Uterus (tissue), 4 donors: ENCODE results near the gene RTF1. TPM values are rescaled to one million over a fixed set of nuclear protein-coding genes. Genes with fewer than 3 reads are reported as not detected.
"Not testable (repeated sequence)": the region's sequence is repeated elsewhere in the genome, so short reads cannot be mapped to it uniquely, and the experiment has no call there.

Experiments used
- DNase-seq, 2 donors: peaks; one replicate each; pipeline ENCODE4 v3.0.0-alpha.2; 2019 to 2020
- H3K27ac ChIP-seq, 2 donors: fragments of 200-600 bp; sonication (generic); 1 replicate in 1 of 2; 2 replicates in 1 of 2; pipeline ENCODE4 v1.5.1; 2016 to 2018
- H3K27me3 ChIP-seq, 2 donors: fragments of 200-600 bp; sonication (generic); one replicate each; pipeline ENCODE4 v1.5.1; 2018 to 2019; ENCODE audit warnings: control low read depth in 1 of 2
- H3K36me3 ChIP-seq, 2 donors: fragments of 200-600 bp; sonication (generic); one replicate each; pipeline ENCODE4 v1.5.1; 2019; ENCODE audit warnings: control low read depth in 1 of 2
- H3K4me1 ChIP-seq, 2 donors: fragments of 200-600 bp; sonication (generic); one replicate each; pipeline ENCODE4 v1.5.1; 2018 to 2019; ENCODE audit warnings: control low read depth in 1 of 2
- H3K4me3 ChIP-seq, 2 donors: fragments of 200-600 bp; sonication (generic); 1 replicate in 1 of 2; 2 replicates in 1 of 2; pipeline ENCODE4 v1.5.1; 2018 to 2019; ENCODE audit warnings: mild to moderate bottlenecking in 1 of 2
- H3K9me3 ChIP-seq, 2 donors: fragments of 200-600 bp; sonication (generic); one replicate each; pipeline ENCODE4 v1.5.1; 2019; ENCODE audit warnings: control low read depth in 1 of 2
- POLR2A ChIP-seq, 2 donors: fragments of 450-650 bp; IDR thresholded peaks; one replicate each; pipeline ENCODE4 v1.6.1; 2016; ENCODE audit warnings: antibody characterized with exemption in 2 of 2, mild to moderate bottlenecking in 1 of 2, moderate library complexity in 1 of 2
- intact Hi-C: fragments of 100-400 bp; cut with DNase I; formaldehyde crosslinking; loops from one replicate; pipeline ENCODE4 v1.15.1; 2023; ENCODE audit warnings: low total_unique reads
- total RNA-seq, 4 donors: library from RNA; depleted of rRNA in 3 of 4; stranded (reverse); fragments of >200 nt in 3 of 4; gene quantifications; one replicate each; pipeline versions ENCODE4 v1.1.0 to v1.2.4, GENCODE V29; 2014 to 2023
- TF ChIP-seq, protein P1 (sequence below), 4 experiments: fragments of 200-600 bp in 2 of 4; fragments of 450-650 bp in 2 of 4; sonication (generic) in 2 of 4; IDR thresholded peaks; one replicate each; pipeline ENCODE4 v1.5.1; 2016 to 2019; ENCODE audit warnings: antibody characterized with exemption in 4 of 4, mild to moderate bottlenecking in 2 of 4, moderate library complexity in 1 of 4
- donor health status: DM: yes; HTN: yes; CAD: no.

The RTF1 gene
- total RNA-seq, 4 donors from 2014 or later = 7.4 to 39.6 (median 24.2) TPM

DNA sequence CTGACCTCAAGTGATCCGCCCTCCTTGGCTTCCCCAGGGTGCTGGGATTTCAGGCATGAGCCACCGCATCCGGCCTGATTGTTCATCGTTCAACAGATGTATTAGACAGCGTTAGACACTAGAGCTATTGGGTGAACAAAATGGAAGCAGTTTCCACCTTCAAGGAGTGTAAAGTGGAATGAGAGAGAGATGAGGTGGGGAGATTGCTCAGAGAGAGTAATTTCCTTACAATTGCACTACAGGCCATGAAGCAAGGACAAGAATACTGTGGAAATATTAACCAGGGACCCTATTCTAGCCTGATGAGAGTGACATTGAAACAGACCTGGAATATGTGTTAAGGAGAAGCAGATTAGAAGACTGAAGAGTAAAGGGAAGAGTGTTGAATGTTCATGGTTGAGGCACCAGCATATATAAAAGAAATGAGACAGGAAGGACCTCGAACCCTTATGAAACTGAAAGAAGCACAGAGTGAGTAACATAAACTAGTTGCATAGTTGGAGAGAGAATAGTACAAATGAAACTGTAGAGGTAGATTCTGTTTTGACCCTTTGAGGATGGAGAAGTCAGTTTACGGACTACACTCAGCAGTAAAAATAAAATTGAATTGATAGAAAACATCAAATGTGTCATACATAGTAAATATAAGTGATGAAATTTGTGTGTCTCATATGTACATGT is 7.2 kb downstream of the RTF1 start:
- Histone ChIP-seq H3K9me3 (no peaks in the 10 kb centered on the region), H3K4me1 (peaks cover 0 to 9% of the 10 kb centered on the region in 2 donors), H3K27ac (no peak overlapping the region), H3K4me3 (no peak overlapping the region), H3K27me3 (no peaks in the 10 kb centered on the region), H3K36me3 (no peaks in the 10 kb centered on the region)
- DNase-seq = no peak
- no peak for TF ChIP-seq POLR2A (IDR thresholded peaks at IDR 0.05)
- TF ChIP-seq, protein P1, sequence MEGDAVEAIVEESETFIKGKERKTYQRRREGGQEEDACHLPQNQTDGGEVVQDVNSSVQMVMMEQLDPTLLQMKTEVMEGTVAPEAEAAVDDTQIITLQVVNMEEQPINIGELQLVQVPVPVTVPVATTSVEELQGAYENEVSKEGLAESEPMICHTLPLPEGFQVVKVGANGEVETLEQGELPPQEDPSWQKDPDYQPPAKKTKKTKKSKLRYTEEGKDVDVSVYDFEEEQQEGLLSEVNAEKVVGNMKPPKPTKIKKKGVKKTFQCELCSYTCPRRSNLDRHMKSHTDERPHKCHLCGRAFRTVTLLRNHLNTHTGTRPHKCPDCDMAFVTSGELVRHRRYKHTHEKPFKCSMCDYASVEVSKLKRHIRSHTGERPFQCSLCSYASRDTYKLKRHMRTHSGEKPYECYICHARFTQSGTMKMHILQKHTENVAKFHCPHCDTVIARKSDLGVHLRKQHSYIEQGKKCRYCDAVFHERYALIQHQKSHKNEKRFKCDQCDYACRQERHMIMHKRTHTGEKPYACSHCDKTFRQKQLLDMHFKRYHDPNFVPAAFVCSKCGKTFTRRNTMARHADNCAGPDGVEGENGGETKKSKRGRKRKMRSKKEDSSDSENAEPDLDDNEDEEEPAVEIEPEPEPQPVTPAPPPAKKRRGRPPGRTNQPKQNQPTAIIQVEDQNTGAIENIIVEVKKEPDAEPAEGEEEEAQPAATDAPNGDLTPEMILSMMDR (IDR thresholded peaks at IDR 0.05) = no peak
- intact Hi-C loops = no loop called here

DNA sequence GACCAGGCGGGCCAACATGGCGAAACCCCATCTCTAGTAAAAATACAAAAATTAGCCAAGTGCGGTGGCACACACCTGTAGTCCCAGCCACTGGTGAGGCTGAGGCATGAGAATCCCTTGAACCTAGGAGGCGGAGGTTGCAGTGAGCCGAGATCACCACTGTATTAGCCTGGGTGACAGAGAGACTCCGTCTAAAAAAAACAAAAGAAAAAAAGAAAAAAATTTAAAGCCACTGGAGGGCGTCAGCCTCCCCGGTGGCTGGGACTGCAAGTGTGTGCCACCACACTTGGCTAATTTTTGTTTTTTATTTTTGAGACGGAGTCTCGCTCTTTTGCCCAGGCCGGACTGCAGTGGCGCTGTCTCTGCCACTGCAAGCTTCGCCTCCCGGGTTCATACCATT is 7.9 kb downstream of the RTF1 start:
- DNase-seq = no peak
- H3K9me3 ChIP-seq = no peaks in the 10 kb centered on the region
- peaks cover 0 to 7% of the 10 kb centered on the region in 2 donors for H3K4me1 ChIP-seq
- no peak overlapping the region for H3K27ac ChIP-seq
- TF ChIP-seq, protein P1 (IDR thresholded peaks at IDR 0.05) = no peak
- no peak for TF ChIP-seq POLR2A (IDR thresholded peaks at IDR 0.05)
- intact Hi-C loops = no loop called here
- no peak overlapping the region for H3K4me3 ChIP-seq
- no peaks in the 10 kb centered on the region for H3K36me3 ChIP-seq
- no peaks in the 10 kb centered on the region for H3K27me3 ChIP-seq

DNA sequence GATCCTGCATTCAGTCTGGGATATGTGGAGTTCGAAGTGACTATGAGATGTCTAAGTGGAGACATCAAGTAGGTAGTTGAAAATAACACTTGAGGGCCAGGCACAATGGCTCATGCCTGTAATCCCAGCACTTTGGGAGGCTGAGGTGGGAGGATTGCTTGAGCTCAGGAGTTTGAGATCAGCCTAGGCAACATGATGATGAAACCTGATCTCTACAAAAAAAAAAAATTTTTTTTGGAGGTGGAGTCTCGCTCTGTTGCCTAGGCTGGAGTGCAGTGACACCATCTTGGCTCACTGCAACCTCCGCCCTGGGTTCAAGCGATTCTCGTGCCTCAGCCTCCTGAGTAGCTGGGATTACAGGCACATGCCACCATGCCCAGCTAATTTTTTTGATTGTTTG is 9.0 kb downstream of the RTF1 start:
- DNase-seq = not testable (repeated sequence)

DNA sequence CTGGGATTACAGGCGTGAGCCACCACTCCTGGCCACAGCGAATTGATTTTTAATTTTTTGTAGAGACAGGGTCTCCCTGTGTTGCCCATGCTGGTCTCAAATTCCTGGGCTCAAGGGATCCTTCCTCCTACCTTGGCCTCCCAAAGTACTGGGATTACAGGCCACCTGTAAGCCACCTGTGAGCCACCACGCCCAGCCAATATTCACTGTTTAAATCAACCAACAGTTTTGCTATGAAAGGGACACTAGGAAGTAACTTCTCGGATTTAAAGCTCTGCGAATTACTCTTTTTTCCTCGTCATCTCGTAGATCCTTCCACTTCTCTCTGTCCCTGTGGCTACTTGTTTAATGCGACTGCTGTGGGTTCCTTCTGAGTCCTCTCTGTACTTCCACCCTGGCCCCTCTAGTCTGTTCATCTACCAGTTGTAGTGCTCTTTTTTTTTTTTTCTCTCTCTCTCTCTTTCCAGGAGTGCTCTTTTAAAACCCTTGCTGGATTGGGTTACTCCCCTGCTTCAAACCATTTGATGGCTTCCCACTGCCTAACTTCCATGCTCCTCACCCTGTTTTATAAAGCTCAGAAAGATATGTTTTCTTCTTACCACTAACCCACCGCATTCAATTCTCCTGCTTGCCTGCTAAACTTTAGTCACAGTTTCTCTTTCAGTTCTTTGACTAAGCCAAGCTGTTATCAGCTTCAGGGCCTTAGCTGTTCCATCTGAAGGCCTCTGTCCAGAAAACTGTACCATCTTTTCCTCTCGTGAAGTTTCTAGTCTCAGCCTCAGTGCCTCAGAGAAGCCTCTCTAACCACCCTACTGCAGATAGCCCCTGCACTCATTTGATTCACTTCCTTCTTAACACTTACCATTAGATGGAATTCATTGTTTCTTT is 12.4 kb downstream of the RTF1 start:
- H3K27ac ChIP-seq = no peak overlapping the region
- TF ChIP-seq POLR2A (IDR thresholded peaks at IDR 0.05) = no peak
- DNase-seq = no peak
- no peaks in the 10 kb centered on the region for H3K9me3 ChIP-seq
- H3K36me3 ChIP-seq = no peaks in the 10 kb centered on the region
- intact Hi-C loops = no loop called here
- no peak overlapping the region for H3K4me3 ChIP-seq
- no peaks in the 10 kb centered on the region for H3K27me3 ChIP-seq
- H3K4me1 ChIP-seq = no peaks in the 10 kb centered on the region

More for the DNA sequence above, 9.0 kb downstream of the RTF1 start:
- H3K4me1 ChIP-seq, H3K9me3 ChIP-seq, H3K4me3 ChIP-seq, H3K36me3 ChIP-seq, H3K27me3 ChIP-seq, H3K27ac ChIP-seq, intact Hi-C loops: not testable (repeated sequence)

DNA sequence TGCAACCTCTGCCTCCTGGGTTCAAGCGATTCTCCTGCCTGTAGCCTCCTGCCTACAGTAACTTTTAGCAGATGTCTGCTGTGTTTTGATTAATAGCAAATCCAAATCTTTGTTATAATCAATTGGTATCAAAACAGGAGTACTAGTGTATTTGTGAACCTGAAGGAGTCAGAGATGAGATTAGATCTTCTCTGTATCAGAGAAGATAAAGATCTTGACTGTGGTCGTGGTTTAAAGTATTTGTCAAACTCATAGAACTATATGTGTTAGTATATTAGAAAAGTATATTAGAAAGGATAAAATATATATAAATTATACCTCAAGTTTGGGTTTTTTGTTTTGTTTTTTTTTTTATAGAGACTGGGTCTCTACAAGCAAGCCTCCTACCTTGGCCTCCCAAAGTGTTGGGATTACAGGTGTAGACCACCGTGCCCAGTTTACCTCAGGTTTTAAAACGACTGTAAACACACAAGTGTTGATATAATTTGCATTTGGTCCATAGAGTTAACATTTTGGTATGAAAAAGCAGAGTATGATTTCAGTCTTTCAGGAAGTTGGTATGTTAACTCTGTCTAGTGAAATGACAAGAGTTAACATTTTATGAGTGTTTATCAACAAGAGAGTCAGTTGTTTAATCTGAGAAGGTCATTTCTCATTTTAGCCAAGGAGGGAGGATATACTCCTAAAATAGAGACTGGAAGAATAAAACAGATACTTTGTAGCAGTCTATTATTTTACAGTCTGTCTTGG is 18.3 kb downstream of the RTF1 start:
- H3K9me3 ChIP-seq = no peaks in the 10 kb centered on the region
- intact Hi-C loops = no loop called here
- no peaks in the 10 kb centered on the region for H3K4me1 ChIP-seq
- no peak for DNase-seq
- TF ChIP-seq POLR2A (IDR thresholded peaks at IDR 0.05) = no peak
- TF ChIP-seq, protein P1 (IDR thresholded peaks at IDR 0.05) = no peak
- no peaks in the 10 kb centered on the region for H3K36me3 ChIP-seq
- H3K4me3 ChIP-seq = no peak overlapping the region
- H3K27ac ChIP-seq = no peak overlapping the region
- H3K27me3 ChIP-seq = no peaks in the 10 kb centered on the region
